GM21367 (cell line): ENCODE data around the gene MYH13.

ENCODE experiments used
- ATAC-seq: cut with Tn5 transposase; IDR thresholded peaks from one replicate; pipeline ENCODE4 v1.9.1; 2021; ENCODE audit not compliant: unreplicated experiment

MYH13 gene

DNA sequence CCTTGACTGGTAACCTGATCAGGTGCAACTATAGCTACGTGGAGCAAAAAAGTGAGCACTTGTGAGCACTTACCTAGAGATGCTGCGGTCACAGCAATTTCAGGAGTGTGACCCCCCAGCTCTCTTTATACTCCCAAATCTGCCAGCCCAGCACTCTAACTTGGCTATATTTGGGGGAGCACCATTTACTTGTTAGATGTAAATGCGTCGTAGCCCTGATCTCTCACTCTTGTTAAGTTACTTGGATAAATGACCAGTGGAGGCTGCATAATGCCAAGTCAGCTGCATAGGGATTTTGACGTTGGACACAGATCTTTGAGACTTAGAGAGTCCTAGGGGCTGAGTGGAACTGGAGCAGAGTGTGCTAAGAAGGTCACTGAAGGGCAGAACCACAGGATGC is at the start of gene MYH13:
MYH13 (minus strand) TSS at position 101 of the 400 bp plus-strand sequence. CDS start 8,476 bp downstream, outside the sequence.
- ATAC-seq = no peak

DNA sequence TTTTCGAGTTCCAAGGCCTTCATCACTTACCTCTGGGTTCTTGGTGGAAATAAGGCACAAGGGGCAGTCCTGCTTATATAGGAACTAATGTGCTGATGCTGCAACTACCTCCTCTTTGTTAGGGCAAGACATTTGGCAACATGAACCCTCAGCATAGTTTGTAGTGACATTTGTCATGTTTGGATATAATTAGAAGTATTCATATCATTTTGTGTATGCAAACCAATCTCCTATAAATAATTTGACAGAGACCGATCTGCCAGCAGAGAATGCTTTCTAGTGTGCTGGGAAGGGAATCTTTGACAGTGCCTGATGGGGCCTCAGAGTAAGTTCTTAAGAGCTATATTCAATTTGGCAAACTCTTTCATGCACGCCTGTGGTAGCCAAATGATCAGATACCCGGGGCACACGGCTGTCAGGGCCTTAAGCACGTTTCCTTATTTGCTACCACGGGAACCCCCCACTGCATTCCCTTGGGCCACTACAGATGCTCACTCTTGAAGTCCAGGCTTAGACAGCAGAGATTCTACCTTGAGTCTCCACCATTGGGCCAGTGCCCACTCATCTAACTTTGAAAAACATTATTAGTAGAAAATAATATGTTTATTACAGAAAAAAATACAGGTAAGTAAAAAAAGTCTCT is 49.2 kb upstream of the MYH13 start, which contains the start of gene MYH8:
MYH8 (minus strand) TSS at position 51 of the 643 bp plus-strand sequence. CDS start 1,723 bp downstream, outside the sequence.
- ATAC-seq = no peak

DNA sequence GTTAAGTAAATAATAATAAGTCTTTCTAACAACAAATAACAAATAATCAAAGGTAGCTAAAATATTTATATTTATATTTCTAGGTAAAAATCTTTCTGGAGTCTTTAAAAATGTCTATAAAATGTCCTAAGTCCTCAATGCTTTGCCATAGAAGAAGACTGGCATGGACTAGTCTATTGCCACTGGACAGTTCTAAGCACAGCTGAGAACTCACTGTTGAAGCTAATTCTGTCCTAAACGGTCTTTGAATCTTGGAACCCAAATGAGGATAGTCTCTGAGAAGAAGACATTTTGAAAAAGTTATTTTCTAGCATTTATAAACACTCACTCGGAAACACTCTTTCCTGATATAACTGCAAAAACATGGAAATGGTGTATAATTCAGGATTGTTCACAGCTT is 48.4 kb upstream of the MYH13 start:
- ATAC-seq = no peak

DNA sequence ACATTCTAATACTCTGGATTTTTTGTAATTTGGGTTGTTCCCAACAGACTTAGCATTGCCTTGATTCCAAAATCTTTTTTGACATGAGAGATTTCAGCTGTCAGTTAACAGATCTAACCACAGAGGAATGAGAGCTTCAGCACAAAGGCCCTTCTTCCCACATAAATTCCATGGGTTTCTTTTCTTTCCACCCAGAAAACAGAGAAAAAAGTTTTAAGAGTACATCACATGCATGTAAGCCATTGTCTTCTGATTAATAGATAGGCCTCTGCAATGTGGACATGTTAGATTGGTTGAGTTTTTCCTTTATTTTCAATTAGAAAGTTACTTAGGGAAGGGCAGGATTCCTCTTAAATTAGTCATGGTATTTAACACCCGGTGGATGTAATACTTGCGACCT is 48.0 kb upstream of the MYH13 start:
- no peak for ATAC-seq

DNA sequence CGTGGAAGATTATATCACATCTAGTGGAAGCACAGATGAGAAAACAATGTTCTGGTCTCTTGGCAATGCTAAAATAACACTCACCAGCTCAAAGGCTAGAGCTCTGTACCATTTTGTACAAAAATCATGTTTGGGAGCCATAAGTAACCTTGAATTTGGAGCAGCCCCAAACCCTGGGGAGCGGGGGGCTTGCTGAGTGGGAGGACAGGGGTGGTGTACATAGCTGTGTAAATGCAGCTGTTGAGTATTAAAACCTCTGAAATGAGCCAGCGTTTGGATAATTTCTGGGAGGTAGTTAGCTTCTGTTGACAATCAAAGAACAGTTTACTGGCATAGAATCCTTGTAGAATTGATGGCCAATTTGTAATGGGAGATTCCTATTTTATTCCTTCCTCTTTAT is 44.6 kb upstream of the MYH13 start:
- no peak for ATAC-seq

DNA sequence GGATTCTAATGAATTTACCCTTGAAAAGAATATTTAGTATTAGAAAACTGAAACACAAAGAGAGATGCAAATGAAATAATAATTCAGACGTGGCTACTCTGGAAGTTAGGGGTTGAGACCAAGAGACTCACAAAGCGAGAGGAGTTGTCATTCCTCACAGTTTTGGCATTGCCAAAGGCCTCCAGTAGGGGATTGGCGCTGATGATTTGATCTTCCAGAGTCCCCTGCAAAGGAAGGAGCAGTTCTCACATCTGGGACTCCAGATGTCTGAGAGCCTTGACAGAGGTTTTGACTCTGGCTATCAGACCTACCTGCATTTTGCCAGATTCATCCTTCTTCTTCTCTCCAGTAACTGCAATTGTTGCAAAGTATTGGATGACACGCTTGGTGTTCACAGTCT is 42.4 kb upstream of the MYH13 start:
- no peak for ATAC-seq

DNA sequence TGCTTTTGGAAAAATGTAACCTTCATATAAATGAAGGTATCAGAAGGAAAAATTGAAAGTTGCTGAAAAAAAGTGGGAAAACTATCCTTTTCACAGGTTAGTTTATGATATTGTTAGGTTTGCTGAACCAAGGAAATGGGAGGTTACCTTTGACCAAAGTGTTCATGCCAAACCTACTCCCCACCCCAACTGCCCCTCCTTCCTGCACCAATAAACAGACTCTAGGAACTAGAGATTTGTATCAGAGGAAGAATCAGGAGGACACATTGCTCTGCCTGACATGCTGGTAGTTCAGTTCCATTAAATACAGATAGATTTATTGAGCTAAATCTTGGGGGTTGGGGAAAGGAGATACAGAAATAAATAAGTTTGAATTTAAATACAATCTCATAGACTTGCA is 30.8 kb upstream of the MYH13 start:
- ATAC-seq = no peak

DNA sequence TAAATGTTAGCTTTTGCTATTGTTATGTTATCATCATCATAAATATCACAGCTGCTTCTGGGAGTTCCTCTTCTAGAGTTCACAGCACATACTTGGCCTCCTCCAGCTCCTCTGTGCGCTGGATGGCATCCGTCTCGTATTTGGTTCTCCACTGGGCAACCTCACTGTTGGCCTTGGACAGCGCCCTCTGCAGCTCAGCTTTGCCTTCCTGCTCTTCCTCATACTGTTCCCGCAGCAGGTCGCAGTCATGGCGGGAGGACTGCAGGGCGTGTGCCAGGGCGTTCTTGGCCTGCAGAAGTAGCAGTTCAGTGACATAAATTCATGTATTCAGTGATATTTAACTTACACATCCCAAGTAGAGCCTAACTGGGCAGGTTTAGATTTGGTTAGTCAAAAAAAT is 25.5 kb upstream of the MYH13 start:
- ATAC-seq = no peak

DNA sequence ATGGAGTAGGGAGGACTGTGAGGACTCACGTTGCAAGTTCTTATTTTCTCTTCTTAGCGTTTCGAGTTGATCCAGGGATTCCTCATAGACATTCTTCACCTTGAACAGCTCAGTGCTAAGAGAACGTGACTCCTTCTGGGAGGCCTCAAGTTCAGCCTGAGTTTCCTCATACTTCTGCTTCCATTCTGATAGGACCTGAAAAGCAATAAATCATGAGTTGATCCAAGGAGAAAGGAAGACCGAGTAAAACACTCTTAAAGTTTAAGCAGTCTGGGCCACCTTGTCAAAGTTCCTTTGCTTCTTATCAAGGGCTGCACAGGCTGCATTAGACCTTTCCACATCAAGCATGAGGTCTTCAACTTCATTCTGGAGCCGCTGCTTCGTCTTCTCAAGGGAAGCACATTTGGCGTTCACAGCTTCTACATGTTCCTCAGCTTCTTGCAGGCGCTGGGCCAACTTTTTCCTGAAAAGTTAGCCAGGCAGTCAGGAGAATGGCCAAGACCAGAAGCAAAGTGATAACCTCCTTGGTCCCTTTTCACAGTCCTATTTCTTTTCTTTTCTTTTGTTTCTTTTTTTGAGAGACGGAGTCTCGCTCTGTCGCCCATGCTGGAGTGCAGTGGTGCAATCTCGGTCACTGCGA is 23.8 kb upstream of the MYH13 start:
- ATAC-seq = no peak

DNA sequence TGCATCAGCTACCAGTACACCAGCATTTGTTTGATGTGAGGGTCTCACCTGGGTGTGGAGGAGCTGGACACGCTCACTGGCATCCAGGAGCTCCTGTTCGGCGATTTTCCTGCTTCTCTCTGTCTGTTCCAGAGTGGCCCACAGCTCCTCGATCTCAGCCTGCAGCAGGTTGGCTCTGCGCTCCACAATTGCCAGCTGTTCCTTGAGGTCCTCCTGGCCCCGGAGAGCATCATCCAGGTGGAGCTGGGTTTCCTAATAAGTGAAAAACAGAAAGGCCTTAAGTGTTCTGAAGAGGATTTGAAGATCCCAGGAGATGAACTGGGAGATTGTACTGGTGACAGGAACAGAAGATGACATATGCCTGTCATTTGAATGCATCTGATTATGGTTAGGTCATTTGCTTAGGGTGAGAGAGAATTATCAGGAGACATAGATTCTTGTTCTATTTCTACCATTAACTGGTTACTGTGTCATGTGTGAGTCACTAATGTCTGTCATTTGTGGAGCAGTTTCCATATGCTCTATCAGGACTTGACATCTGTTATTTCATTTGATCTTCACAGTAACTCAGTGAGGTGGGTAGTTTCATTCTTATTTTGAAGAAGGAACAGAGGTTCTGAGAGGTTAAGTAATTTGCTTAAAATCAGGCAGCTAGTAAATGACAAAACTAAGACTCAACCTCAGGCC is 21.5 kb upstream of the MYH13 start:
- no peak for ATAC-seq

DNA sequence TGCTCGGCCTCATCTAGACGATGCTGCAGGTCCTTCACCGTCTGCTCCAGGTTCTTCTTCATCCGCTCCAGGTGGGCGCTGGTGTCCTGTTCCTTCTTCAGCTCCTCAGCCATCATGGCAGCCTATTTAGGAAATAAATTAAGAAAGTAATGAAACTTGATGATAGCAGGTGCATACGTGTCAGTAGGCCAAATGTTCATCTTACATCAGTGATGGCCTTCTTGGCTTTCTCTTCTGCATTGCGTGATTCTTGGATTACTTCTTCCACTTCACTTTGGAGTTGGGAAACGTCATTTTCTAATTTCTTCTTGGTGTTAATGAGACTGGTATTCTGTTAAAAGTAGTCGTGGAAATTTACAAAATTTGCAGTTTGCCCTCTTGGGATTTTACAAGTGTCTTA is 20.1 kb upstream of the MYH13 start:
- ATAC-seq = no peak

DNA sequence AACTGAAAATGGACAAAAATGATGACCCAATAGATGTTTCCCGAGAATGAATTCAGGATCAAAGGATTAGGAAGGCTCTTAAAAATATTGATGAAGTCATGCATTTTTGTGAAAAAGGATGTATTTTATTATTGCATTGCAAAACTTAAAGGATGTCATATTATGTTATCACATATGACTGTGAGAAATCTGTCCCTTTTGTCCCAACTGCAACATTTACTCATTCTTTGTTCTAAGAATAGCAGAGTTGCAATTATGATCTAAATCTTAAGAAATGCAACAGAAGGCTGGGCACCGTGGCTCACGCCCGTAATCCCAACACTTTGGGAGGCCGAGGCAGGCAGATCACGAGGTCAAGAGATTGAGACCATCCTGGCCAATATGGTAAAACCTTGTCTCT is 13.1 kb upstream of the MYH13 start:
- ATAC-seq = no peak

DNA sequence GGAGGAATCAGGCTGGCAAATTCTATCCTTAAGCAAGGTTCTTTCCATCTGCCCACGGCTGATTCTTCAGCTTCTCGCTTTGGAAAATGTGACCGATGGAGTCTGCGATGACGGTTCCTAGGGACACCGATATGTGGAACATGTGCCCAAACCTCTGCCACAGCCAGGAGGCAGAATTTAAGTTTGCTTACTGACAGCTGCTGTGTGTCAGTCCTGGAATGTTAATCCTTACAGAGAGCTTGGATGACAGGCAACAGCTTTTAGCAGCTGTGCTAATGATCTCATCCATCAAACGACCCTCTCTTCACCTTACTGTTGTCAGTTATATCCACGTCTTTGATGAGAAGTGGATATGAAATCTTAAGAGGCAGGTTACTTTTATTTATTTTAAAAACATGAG is 11.4 kb upstream of the MYH13 start:
- ATAC-seq = no peak

DNA sequence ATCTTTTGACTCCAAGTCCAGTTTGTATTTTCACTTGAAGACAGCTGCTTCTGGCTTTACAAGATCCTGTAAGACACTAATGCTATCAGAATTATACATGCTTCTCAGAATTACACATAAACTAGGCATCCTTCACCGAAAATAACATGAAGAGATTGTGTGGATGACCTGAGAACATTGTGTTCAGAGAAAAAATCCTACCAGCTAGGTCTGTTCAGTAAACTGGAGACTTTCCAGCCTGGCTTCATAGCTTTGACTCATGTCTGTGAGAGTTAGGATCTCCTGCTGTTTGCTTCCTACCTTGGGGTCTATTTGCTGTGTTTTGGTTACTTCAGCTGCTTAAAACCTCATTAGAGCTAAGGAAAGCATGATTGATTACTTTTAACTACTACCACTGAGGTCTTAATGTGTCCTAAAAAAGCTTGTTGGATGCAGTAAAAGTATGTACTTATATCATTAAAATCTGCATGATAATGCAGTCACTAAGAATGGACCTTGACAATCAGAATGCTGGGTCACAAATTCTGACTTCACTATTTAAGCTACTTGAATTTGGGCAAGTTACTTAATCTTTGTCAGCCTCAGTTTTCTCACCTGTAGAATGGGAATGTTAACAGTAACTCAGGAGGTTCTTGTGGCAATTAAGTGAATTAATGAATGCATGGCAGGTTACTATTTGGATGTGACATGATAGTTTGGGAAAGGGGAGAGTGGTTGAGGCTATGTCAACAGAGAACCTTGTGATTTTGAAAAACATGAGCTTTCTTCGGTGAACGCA is 8.0 kb upstream of the MYH13 start:
- no peak for ATAC-seq

DNA sequence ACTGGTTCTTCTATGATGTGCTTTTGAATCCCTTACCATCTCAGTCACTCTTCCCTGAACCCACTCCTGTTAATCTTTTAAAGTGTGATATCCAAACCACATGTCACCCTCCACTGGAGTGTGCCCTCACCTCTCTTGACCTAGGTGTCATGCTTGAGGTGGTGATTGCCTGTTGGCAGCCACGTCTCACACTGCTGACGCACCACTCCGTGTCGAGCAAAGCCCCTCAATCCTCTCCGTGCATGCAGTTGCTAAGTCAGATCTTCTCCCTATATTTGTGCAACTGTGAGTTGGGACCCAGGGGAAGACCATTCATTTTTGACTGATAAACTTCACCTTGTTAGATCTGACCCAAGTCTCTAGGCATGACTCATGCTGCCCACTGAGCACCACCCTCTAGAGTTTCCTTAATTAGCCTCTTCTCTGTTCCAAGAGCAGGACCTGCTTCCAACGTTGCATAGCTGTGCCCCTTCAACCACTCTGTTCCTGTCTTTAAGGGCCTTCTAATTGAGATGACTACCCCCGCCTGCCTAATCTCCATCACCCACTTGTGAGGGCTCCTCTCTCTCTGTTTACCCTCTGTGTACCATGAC is 2.7 kb downstream of the MYH13 start:
- ATAC-seq = no peak

DNA sequence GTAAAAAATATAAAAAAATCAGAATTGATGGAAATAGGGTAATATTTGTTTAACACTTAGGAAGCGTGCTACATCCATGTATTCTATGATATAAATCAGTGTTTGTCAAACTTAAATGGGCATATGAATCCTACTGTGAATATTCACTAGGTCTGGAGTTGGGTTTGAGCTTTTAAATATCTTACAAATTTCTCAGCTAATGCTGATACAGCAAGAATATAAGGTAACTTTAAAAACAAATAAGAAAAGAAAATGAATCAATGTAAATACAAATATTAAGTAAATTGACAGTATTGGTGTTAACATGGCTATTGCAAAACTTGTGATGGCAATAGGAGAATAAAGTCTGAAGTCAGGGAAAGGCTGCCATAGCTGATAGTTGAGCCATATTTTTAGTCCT is 3.6 kb downstream of the MYH13 start:
- no peak for ATAC-seq

DNA sequence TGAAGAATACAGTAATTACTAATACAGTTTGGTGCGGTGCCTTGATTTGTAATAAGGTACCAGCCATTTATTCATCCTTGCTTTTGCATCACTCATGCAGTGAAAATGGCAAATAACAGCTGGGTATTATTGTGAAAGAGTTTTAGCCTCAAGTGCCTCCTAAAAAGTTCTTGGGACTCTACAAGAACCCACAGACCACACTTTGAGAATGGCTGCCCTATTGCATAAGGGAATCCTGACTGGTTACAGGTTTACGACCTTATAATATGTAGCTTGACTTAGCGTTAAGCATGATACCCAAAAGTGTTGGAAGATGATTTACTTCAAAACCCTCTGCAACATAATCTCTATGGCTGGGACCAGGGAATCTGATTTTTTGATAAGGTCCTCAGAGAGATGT is 4.2 kb downstream of the MYH13 start:
- ATAC-seq = no peak

DNA sequence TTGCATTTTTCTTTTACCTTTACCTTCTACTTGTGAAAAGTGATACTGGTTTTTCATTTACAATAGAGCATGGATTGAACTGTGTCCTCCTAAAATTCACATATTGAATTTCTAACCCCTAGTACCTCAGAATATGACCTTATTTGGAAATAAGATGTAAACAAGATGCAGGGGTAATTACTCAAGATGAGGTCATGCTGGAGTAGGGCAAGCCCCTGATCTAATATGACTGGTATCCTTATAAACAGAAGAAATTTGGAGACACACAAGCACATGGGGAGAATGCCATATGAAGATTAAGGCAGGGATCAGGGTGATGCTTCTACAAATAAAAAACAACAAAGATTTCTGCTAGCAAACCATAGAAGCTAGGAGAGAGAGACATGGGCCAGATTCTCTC is 12.2 kb downstream of the MYH13 start:
- no peak for ATAC-seq

DNA sequence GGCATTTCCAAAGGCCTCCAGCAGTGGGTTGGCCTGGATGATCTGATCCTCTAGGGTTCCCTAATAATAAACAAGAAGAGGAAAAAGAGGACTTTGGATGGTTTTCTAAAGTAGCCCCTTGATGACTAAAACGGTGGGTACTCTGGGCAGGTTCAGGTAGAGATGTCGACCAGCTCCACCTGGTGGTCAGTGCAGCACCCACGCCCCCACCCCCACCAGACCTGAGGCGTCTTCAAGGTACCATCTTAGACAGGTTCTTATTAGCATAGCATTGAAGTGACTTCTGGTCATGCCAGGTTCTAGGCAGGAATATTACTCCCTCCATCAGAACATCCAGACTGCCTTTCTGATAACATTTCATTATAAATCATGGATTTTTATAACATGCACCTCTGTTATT is 15.0 kb downstream of the MYH13 start:
- no peak for ATAC-seq

DNA sequence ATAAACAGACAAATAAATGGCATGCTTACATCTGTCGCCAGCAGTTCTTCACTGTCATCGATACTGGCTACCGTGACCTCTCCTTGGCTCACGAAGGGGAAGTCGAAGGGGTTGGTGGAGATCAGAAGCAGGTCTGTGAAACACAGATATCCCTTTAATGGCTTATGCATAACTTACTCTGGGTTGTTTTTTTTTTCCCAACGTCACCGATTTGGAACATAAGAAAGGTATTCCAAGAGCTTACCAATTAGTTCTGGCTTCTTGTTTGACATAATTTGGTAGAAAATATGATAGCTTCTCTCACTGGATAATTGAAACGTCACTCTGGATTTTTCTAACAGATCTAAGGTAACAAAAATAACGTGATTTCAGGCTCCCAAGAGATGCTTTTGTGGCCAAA is 18.2 kb downstream of the MYH13 start:
- ATAC-seq = no peak

DNA sequence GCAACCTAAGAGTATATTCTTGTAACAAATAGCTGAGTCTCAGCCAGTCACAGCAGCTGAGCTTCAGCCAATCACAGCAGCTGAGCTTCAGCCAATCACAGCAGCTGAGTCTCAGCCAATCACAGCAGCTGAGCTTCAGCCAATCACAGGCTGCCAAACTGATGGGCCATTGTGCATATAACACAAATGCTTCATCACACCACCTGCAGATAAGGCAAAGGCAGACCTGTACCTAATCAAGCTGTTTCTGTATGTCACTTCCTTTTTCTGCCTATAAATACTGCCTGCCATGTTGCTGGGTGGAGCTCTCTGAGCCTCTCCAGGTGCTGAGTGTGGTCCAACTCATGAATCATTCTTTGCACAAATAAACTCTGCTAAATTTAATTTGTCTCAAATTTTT is 19.9 kb downstream of the MYH13 start:
- ATAC-seq = no peak
